Progenitor cell of endocrine pancreas (in vitro differentiated cells): ENCODE results near the gene PDIK1L. TPM values are rescaled to one million over a fixed set of nuclear protein-coding genes. Genes with fewer than 3 reads are reported as not detected.

Experiments used
- DNase-seq: peaks from one replicate; pipeline ENCODE4 v3.0.0; 2021; ENCODE audit warnings: low spot score; ENCODE audit not compliant: unreplicated experiment
- H3K27ac Mint-ChIP-seq: 2 replicates; pipeline ENCODE4 v1.8.0; 2021; ENCODE audit warnings: mild to moderate bottlenecking, moderate library complexity, mixed read lengths
- H3K27me3 Mint-ChIP-seq: 2 replicates; pipeline ENCODE4 v1.8.0; 2021; ENCODE audit warnings: mixed read lengths
- H3K36me3 Mint-ChIP-seq: 2 replicates; pipeline ENCODE4 v1.8.0; 2022; ENCODE audit warnings: mixed read lengths; ENCODE audit not compliant: insufficient read depth
- H3K4me1 Mint-ChIP-seq: 2 replicates; pipeline ENCODE4 v1.8.0; 2021; ENCODE audit warnings: low read depth, mixed read lengths
- H3K4me3 Mint-ChIP-seq: 2 replicates; pipeline ENCODE4 v1.8.0; 2021; ENCODE audit warnings: low read depth, mild to moderate bottlenecking, moderate library complexity, mixed read lengths
- H3K9me3 Mint-ChIP-seq: 2 replicates; pipeline ENCODE4 v1.8.0; 2021; ENCODE audit warnings: low read depth, mixed read lengths
- CTCF ChIP-seq: fragments of 200-600 bp; sonication (generic); IDR thresholded peaks from one replicate; pipeline ENCODE4 v1.5.0; 2021; ENCODE audit warnings: antibody characterized with exemption, mild to moderate bottlenecking; ENCODE audit not compliant: unreplicated experiment
- total RNA-seq: library from RNA; stranded (reverse); gene quantifications from 2 replicates; pipeline ENCODE4 v1.2.1, GENCODE V29; 2021

The PDIK1L gene
- total RNA-seq, 1 donor from 2014 or later: 15.2 TPM

DNA sequence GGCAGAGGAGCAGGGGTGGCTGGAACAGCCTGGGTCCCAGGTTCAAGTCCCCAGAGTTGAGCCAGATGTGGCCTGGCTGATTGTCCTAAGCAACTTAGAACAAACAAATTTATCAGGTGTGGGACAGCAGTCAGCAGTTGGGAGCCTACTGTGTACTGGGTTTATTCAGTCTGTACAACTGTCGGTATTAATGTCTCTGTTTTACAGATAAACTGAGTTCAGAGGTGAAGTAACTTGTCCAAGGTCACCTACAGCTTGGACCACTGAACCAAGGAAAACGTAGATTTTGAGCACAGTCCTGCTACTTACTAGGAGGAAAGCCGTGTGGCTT, 29.6 kb upstream of the PDIK1L start:
- Mint-ChIP-seq H3K9me3 (no peaks in the 10 kb centered on the region), H3K4me1 (peaks cover 22% of the 10 kb centered on the region), H3K4me3 (no peak overlapping the region), H3K27ac (no peak overlapping the region), H3K27me3 (peaks cover 12% of the 10 kb centered on the region), H3K36me3 (no peaks in the 10 kb centered on the region)
- DNase-seq: no peak
- TF ChIP-seq CTCF: no peak

DNA sequence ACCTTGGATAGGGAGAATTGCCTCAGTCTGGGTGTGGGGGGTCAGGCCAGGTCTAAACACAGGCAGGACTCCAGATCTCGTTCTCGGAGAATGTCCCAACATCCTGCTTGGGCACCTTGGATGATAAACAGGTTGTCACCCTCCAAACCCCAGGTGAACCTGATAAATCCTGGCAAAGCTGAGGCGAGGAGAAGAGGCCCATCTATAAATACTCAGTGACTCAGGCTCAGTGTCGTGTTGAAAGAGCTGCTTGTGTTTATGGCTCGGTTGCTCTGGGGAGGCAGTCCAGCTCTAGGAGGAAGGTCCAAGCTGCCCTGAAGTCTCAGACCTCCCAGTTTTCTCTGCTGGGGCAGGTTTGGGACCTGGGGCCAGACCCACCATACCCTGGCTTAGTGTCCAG, 28.4 kb upstream of the PDIK1L start:
- Mint-ChIP-seq H3K4me1 (peaks cover 21% of the 10 kb centered on the region), H3K27me3 (peaks cover 12% of the 10 kb centered on the region), H3K4me3 (no peak overlapping the region), H3K27ac (no peak overlapping the region), H3K36me3 (no peaks in the 10 kb centered on the region), H3K9me3 (no peaks in the 10 kb centered on the region)
- TF ChIP-seq CTCF: no peak
- no peak for DNase-seq

GRCh38 chr1:26084091-26084561, 27.5 kb upstream of the PDIK1L start:
- DNase-seq: no peak
- no peak overlapping the region for H3K4me3 Mint-ChIP-seq
- peaks cover 12% of the 10 kb centered on the region for H3K27me3 Mint-ChIP-seq
- no peaks in the 10 kb centered on the region for H3K36me3 Mint-ChIP-seq
- no peak for TF ChIP-seq CTCF
- peaks cover 12% of the 10 kb centered on the region for H3K4me1 Mint-ChIP-seq
- H3K27ac Mint-ChIP-seq: no peak overlapping the region
- H3K9me3 Mint-ChIP-seq: no peaks in the 10 kb centered on the region

DNA sequence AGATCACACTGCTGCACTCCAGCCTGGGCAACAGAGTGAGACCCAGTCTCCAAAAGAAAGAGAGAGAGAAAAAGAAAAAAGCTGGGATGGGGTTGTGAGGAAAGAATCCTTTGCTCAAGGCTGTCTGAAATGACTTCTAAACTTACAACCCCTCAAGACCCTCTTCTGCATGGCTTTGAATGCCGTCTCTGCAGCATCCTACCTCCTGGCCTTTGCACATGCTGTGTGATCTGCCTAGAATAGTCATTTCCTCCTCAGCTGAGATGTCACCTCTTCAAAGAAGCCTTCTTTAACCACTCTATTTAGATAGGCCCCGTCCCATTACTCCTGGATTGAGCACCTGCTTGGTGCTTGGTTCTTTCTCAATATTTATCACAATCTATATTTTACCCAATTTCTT, 26.8 kb upstream of the PDIK1L start:
- no peak overlapping the region for H3K27ac Mint-ChIP-seq
- H3K36me3 Mint-ChIP-seq: no peaks in the 10 kb centered on the region
- no peak for DNase-seq
- peaks cover 6% of the 10 kb centered on the region for H3K4me1 Mint-ChIP-seq
- peaks cover 12% of the 10 kb centered on the region for H3K27me3 Mint-ChIP-seq
- H3K4me3 Mint-ChIP-seq: no peak overlapping the region
- TF ChIP-seq CTCF: no peak
- H3K9me3 Mint-ChIP-seq: no peaks in the 10 kb centered on the region

GRCh38 chr1:26089125-26089524, 22.5 kb upstream of the PDIK1L start:
- Mint-ChIP-seq H3K4me1 (peaks cover 21% of the 10 kb centered on the region), H3K4me3 (no peak overlapping the region), H3K9me3 (peaks cover 3% of the 10 kb centered on the region), H3K36me3 (peaks cover 2% of the 10 kb centered on the region), H3K27ac (no peak overlapping the region), H3K27me3 (peaks cover 9% of the 10 kb centered on the region)
- no peak for TF ChIP-seq CTCF
- no peak for DNase-seq
